Mesangial cell (primary cell): ENCODE data around the gene CPLANE2. TPM values are rescaled to one million over a fixed set of nuclear protein-coding genes. Genes with fewer than 3 reads are reported as not detected.

Experiments used
- total RNA-seq: library from RNA; depleted of rRNA; stranded (reverse); fragments of >200 nt; gene quantifications from 2 replicates; pipeline ENCODE4 v1.2.3, GENCODE V29; 2015

The CPLANE2 gene
- total RNA-seq, result 4.6 and 6.7 TPM in 2 replicates

DNA sequence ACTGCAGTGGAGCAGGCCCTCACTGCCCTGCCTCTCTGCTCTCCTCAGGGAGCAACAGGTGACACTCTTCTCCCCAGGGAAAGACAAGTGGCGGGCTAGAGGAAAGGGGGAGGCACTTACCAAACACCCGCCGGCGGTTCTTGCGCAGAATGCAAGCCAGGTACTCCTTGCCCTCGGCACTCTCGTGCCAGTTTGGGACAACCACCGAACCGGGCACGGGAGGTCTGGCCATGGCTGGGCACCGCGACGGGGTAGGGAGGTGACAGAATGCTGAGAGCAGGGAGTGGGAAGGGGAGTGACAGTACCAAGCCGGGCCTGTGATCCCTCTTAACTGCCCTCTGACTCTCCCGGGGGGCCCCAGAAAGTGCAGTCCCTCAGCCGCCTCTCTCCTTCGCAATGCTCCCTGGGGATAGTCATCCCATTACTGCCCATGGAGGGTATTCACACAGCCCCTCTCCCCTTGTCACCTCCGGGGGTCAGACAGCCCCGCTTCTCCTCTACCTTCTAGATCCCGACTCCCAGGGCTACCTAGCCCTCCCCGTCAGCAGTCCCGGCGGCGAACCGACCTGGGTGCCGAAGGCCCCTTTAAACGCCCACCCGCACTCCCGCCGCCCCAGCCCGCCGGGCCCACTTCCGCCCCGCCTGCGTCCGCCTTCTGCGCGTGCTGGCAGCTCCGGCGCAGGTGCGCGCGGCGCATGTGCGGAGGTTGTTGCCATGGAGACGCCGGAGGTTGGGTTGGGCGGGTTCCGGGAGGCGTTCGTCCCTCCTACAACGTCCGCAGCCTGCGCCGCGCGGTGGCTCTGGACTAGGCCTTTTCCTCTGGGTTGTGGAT, at the start of gene CPLANE2:
Gene CPLANE2, minus strand, starts transcription at position 673 of the 832 bp plus-strand sequence. Its CDS starts 441 bp downstream, at position 232.

GRCh38 chr1:16212251-16212961, 24.6 kb downstream of the CPLANE2 start, which contains the start of gene ARHGEF19:
TSS of gene ARHGEF19 (minus strand) at chr1:16212652. CDS start at chr1:16209054, 3,598 bp downstream.

Other genes with a start within 250 kb of the CPLANE2 start
- not detected in 2 replicates for gene SRARP, start 232.9 kb downstream of the CPLANE2 start, total RNA-seq
- 0.13 TPM in 1 of 2 replicates, not detected in the other for gene HSPB7, start 219.1 kb downstream of the CPLANE2 start, total RNA-seq
- under 0.01 TPM in 1 of 2 replicates, not detected in the other for gene CLCNKA, start 215.1 kb downstream of the CPLANE2 start, total RNA-seq
- gene CLCNKB, start 193.4 kb downstream of the CPLANE2 start, total RNA-seq, result 0.33 and 1.4 TPM in 2 replicates
- gene FAM131C, start 163.5 kb downstream of the CPLANE2 start, total RNA-seq, result 0.65 and 3.7 TPM in 2 replicates
- 120 and 175 TPM in 2 replicates for gene EPHA2, start 81.1 kb downstream of the CPLANE2 start, total RNA-seq
- 6.4 and 6.7 TPM in 2 replicates for gene ARHGEF19, start 24.5 kb downstream of the CPLANE2 start, total RNA-seq
- gene FBXO42, start 115.3 kb upstream of the CPLANE2 start, total RNA-seq, result 13.5 and 22.2 TPM in 2 replicates
- gene SZRD1, start 130.1 kb upstream of the CPLANE2 start, total RNA-seq, result 66.8 and 92.7 TPM in 2 replicates
- not detected in 2 replicates for gene SPATA21, start 200.2 kb upstream of the CPLANE2 start, total RNA-seq
- gene NECAP2, start 203.5 kb upstream of the CPLANE2 start, total RNA-seq, result 95.5 and 100 TPM in 2 replicates